ENCODE data around the gene KANK4. TPM values are rescaled to one million over a fixed set of nuclear protein-coding genes. Genes with fewer than 3 reads are reported as not detected.

The KANK4 gene
- polyA plus RNA-seq, 1 donor, result 9.1 TPM

DNA sequence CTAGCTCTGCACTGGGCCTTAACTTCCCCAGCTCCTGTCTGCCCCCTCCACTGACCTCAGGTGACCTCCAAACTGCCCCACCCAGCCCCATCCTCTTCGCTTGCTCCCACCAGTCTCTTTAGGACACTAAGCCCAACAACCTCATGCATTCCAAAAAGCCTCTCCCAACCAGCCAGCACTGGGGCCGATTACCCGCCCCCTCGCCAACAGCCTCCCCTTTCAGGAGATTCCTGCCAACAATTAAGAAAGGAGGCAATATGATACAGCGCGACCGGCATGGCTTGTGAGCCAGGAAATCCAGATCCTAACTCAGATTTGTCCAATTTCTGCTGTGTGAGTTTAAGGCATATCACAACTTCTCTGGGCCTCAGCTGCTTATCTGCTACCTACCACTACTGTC, 14.7 kb downstream of the KANK4 start:
- DNase-seq, result no peak

DNA sequence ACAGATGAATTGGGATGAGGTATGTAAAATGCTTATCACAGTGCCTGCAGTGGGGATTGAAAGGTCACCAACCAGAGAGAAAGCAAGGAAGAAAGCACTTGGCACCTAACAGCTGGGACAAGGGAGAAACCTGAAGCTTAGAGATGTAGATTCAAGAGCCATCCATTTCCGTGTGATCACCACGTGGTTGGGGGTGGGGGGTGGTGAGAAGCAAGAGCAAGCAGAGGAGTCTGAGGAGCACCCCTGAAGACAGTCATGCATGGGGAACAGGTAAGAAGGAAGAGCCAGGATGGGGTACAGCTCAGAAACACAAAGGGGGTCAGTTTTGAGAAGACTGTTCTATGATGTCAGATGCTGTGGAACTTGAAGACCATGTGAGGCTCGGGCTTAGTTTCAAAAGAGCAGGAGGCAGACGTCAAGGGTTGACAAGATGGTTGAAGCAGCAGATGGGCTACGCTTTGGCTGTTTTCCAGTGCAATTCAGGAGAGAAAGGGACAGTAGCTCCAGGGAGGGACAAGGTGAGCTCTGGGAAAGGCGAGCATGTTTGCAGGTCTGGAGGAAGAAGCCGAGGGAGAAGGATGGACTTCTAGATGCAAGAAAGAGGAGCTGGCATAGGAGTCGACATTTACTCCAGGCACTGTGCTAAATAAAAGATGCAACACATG, 17.4 kb downstream of the KANK4 start:
- DNase-seq, result no peak

DNA sequence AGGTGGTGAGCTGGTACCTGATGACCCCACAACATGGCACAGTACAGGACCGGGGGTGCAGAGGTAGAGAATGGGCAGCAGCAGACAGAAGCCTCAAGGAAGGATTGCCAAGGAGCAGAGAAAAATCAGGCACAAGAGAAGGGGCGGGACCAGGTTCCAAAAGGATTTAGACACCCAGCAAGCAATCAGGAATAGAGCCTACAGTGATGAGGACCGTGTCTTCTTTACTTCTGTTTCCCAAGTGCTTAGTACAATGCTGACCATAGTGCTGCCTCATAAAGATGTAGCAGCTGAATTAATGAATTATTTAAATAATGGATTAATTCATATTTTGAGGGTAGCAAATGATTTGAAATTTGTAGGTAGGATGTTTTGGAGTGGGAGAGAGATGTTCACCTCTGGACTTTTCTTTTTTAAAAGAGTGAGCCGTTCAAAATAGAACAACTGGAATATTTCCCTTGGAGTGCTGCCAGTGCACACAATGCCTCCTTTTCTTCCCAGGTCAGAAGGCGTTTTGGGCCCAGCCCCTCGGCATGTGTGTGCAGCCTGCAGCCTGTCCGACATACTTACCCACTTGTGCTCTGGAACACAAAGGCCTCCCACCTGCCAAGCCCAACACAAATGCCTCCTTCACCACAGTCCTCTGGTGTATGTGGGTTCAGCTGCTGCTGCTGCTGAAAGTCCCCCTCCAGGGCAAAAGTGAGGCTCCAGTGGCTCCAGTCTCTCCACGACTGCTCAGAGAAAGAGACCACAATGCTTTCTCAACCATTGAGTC, 19.6 kb downstream of the KANK4 start:
- DNase-seq, result no peak

DNA sequence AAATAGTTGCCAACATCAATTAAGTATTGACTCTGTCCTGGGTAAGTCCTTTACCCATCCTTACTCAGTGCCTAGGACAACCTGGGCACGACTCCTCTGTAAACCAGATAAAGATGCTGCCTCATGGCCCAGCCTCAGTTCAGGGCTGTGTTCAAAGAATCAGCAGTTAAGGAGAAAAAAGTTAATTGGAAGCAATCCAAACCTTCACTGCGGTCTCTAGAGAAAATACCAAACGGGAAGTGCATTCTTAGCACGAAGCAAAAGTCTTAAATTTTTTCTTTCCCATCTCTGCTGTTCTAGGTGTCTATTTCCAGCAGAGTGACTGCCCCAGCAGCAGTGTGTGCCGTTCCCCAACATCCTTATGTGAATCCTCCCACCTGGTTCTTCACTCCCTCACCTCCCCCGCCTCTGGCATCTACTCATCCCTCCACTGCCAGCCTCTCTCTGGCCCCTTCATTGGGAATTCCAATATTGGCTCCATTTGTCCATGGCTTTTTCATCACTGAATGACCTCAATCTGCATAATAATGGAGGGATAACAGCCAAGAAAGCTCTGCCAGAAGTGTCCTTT, 23.2 kb downstream of the KANK4 start:
- DNase-seq, result no peak

DNA sequence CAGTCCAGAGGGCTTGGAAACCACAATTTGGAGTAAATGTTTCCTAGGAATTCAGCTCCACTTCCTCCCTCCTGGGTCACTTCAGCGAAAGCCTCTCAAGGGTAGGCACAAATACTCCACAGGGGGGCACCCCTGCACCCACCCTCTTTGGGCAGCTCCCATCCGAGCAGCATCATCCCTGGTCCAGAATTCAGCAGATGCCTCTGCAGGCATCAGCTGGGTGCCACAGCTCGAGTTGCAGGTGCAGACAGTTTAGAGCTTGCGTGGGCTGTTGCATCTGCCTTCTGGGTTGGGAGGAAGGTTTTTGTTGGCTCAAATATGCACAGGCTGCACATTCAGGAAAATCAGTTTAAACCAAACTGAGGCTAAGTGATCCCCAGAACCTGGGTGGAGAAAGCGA, 25.0 kb downstream of the KANK4 start:
- no peak for DNase-seq

DNA sequence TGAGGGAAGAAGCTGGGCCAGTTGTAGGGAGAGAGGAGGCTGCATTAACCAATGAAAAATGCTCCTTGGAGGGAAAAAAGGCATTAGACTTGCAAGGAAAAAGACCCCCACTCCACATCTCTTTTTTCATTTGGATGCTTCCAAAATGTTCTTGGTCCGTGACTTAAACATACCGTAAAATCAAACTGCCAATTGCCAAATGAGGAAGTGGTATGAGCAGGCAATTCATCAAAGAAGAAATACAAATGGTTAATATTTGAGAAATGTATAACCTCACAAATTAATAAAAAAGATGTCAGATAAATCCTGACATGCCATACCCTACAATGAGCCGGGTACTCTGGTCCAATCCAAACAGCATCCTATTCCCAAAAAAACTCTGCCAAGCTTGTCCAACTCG, 30.6 kb downstream of the KANK4 start:
- DNase-seq, result no peak

DNA sequence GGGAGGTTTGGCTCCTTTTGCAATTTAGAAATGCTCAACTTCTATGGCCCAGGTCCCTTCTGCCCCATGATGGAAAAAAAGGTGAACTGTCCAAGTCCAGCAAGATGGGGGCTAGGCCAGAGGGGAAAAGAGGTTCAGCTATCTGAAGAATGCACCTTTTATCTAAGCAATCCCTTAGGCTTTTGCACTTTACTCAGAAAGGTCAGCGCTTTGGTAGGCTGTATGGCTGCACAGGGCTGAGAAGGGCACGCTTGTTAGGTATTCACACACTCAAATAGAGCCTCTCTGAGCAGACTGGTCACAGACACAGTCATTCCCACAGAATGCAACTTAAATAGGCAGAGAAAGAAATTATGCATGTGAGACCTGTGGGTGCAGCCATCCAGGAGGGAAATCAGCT, 31.0 kb downstream of the KANK4 start:
- DNase-seq, result no peak

DNA sequence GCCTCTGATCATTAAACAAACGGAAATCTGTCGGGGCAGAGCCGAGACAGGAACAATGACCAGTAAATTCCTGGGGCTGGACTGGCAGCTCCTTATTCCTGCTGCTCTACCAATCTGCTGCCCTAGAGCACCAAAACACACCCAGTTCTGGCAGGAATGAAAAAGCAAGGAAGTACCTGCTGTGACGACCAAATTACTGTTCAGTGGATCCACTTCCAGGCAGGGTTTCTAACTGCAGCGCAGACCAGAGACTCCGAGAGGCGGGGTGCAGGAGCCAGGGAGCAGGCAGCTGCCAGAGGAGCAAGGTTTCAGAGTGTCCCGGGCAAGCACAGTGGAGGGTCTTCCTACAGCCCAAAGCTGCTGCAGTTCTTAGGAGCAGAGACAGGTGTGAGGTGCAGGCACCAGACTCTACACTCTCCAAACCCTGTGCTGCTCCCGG, 32.4 kb downstream of the KANK4 start:
- DNase-seq, result no peak

DNA sequence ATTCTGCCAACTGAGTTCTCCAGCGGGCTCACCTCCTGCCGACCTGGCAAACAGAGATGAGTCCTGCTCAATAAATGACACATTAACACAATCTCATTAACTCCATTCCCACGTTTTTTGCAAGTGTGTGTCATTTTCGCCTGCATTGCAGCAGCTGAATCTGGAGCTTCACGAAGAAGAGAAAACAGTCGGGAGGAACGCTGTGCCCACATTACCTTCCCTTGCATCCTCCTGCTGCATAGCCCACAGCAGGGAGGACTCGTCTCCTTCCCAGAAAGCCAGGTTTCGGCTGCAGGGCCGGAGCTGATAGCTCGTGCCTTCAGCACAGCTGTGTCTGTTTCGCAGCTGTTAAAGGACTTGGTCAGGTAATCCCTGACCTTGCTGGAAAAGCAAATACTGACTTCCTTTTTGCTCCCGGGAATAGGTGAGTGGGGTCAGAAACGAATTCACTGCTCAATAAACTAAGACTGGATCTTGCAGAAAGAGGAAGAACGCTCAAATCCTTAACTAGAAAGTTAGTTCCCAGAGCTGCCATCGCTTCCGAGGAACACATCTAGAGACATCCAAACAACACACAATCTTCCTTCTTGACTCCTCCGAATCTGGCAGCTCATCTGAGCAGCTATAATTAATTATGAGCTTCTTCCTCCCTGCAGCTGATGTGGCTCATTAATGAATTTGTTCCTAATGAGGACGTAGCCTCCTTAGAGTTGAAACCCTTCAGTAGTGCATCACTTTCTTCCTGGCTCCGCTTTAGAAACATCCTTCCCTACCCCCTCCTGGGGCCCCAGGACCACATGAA, 33.0 kb downstream of the KANK4 start:
- DNase-seq, result no peak

DNA sequence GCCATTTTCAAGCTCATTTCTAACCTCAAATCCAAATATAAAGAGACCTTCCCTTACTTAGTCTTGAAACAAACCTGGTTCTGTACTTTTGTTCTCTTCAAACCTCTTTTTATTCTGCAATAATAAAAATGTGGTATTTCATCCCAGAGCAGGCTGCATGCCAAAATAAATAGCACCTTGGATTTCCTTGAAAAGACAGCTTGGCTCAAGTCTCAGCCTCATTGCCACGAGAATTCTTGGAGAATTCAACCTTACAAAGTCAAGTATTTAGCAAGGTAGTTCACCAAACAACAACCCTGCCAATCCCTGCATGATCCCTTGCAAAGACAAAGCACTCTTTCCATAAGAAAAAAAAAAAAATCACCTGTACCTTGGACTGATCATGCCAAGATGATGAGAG, 33.8 kb downstream of the KANK4 start:
- DNase-seq, result no peak

DNA sequence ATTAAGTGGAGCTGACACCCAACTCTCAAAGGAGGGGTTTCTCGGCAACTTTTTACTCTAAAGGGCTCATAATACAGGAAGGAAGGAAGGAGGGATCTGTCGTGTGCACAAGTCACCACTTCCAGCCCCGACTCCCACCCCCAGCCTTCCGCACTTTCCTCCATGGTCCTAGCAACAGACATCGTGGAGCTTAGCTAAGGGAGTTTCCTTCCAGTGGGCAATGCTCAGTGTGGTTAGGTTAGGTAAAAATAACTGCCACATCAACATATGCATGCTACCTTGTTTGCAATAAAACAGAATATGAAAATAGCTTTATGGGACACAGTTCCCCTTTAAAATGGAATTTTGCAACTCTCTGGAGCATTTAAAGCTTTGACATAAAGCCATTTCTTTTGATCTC, 35.2 kb downstream of the KANK4 start:
- DNase-seq, result no peak

DNA sequence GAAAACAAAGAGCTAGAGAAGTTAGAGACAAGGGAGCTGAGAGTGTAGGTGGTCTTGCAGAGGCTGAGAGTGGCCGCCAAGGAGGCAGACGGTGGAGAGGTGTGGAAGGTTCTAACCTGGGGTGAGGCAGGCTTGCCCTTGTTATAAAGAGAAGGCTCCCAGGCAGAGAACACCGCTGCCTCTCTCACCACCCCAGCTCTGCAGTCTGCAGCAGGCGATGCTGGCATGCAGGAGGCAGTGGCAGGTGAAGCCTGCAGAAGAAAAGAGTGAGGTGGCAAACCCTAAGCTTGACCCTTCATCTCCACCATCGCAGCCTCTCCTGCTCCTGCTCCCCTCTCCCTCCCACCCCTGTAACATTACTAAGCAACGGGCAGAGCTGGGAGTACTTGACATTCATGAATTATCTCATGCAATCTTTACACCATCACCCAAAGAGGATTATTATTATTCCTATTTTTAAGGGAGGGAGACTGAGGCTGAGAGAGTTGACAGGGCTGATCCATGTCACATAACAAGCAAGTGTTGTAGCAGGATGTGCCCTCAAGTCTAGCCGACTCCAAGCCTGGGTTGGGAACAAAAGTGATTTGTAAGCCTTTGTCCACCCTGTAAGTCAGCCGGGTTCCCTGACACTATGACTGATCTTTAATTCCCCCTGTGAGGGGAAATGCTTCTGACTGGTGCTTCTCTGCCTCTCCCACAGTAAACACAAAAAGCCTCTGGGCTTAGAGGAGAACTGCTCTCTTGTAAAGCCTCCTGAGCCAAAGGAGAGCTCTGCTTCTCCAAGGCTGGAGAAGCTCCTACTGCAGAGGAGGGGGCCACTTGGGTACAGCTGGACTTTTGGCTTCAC, 36.1 kb downstream of the KANK4 start:
- DNase-seq, result no peak

DNA sequence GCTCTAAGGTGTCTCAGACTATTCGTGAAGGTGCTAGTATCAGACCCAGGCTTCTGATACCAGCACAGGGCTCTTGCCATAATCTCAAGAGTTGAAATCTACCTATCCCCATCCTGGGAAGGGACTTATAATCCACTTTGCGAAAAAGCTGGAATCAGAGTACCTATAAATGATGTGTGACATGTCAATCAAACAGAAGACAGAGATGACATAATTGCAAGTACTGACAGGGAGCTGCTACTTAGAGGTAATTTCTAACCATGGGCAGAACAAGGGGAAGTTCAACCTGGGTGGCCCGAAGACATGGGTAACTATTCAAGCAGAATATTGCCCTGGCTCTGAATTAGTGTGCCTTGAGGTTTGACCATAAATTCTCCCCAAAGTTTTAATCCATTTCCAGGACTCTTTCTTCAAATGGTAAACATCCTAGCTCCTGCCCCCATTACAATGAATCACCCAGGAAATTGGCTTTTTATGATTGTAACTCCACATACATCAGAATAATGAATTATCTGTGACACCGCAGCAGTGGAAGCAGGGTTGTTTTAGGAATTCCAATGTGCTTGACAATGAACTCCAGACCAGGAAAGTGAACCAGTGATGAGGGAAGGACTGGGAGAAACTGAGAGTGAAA, 37.2 kb downstream of the KANK4 start:
- DNase-seq, result no peak

DNA sequence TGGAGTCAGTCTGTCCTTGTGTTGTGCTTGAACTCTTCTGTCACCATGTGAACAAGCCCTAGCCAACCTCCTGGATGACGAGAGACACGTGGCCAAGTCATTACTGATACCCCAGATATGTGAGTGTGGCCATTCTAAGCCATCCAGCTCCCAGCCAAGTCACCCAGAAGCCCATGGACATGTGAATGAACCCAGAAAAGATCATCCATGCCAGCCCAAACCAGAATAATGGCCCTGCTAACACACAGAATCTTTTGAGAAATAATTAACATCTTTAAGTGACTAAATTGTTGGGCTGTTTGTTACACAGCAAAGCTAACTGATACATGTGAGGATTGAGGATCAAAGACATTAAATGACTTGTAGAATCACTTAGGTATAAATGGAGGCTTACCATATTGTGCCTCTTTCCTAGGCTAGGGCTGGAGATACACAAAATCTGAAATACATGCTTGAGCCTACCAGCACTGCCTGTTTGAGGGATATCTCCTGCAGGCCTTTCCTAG, 38.2 kb downstream of the KANK4 start:
- DNase-seq, result no peak

DNA sequence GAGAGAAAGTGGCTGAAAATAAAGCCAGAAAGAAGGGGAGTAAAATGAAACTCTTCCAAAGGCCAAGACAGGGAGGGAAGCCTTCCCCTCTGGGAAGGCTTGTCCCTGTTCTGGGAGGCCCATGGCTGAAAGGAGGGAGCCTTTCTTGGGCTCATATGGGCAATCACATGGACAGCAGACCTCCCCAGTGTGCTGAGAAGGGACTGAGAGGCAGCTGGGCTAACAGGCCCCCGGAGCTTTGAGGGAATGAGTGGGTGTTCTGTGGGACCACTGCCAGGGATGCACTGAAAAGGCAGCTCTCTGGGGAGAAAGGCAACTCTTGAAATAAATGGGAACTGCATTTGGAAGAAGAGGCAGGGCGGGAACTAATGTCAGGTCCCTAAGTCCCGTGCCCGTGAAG, 39.1 kb downstream of the KANK4 start:
- DNase-seq, result no peak

DNA sequence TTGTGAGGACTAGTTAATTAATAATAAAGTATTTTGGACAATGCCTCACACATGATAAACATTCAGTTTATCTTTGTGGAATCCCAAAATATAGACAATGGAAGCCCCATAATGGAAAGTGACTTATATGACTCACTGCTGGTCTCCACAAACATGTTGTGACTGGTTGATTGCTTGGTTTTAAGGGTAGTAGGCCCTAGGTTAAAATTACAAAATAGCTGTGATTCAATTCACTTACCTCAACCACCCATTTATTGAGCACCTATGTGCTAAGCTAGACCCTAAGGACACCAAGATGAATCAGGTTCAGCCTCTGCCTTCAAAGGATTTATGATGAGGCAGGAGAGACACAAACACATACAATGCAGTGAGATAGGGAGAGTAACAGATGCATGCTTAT, 42.4 kb downstream of the KANK4 start:
- no peak for DNase-seq

DNA sequence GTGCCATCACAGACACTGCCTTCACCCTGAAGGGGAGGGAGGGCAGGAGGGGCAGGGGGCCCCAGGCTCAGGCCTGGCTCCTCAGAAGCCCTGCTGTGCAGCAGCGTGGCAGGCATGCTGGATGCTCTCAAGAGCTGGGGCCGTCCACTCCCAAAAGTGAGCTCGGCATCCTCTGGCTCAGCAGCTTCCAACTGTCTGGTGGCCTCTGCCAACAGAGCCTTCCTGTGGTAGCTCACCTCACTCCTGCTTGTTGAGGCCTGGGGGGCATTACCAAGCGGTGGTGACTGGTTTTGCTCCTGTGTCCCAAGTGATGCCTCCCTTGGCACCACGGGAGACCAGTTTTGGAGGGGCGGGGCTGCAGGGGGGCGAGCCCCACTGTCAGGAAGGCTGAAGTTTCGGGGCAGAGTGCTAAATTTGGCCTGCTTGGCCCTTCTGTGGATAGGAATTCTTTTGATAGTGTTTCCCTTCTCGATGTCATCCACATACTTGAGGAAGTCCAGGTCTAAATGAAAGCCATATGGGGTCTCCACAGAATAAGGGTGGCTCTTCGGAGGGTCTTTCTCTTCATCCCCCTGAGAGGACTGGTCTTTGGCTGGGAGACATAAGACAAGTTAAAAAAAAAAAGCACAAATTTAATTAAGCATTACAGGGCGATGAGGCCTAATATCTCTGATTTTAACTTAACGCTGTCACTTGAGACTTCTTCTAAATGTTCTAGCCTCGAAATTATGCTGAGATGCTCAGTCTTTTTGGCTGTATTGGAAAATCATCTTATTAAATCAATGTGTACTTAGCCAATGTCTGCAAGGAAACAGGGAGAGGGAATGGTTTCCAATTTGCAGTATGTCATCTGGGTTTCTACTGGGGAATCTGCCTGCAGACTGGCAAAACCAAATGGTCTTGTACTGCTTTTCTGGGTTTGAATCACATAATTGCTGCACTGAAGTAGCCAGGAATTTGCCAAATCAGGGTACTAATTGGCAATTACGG, 44.4 kb downstream of the KANK4 start:
- no peak for DNase-seq

DNA sequence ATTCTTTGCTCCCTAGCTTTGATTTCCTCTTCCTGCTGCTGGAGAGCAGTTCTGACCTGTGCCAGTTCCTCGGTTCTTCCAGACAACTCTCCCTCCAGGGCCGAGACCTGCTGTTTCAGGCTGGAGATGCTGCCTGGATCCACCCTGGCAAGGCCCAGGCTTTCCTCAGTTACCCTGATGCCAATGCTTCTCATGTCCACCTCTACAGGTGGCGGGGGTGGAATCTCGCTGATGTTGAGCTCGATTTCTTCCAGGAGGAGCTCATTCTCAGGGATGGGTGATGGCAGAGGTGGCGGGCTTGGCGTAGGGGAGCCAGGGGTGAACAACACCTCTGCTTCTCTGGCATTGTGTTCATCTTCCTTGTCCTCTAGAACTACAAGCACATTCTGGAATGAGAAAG, 45.3 kb downstream of the KANK4 start:
- DNase-seq, result no peak

DNA sequence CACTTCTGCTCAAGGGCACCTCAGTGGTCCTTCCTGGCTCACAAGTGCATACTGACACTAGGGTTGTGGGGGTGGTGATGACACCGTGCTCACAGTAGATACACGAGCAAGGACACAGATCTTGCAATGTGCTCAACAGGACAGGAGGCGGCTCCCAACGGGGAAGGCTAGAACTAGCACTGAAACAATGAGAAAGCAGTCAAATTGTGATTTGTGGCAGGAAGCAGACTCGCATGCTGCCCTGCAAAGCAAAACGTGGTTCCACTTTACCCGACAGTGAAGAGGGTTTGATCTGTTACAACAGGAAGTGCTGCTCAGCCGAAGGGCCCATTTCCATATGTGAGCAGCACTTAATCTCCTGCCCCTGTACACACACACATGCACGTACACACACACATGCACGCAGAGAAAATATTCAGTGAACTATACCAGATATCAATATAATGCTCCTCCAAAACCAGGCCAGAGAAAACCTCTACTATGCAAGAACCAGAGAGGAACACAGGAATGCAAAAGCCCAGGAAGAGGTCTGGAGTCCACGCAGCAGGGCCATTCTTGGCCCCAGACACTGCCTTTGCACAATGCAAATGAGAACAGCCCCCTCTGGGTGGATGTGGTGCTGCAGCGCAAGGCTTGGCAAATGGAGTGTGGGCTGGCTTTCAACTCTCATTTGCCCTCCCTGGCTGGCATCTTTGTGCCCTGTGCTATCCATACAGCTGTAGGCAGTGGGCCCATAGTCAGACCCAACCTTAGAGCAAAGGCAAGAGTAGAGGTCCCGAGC, 47.1 kb downstream of the KANK4 start:
- no peak for DNase-seq

All from hindlimb muscle (tissue), 1 donor.